ENCODE results near the gene PEX5L. TPM values are rescaled to one million over a fixed set of nuclear protein-coding genes. Genes with fewer than 3 reads are reported as not detected.

The PEX5L gene
- total and polyA plus RNA-seq, 10 of the 15 experiments (the other 5 are each of a cell fraction or from before 2014, with no cell fraction given): 0.11 to 17.0 (median 0.50) TPM

DNA sequence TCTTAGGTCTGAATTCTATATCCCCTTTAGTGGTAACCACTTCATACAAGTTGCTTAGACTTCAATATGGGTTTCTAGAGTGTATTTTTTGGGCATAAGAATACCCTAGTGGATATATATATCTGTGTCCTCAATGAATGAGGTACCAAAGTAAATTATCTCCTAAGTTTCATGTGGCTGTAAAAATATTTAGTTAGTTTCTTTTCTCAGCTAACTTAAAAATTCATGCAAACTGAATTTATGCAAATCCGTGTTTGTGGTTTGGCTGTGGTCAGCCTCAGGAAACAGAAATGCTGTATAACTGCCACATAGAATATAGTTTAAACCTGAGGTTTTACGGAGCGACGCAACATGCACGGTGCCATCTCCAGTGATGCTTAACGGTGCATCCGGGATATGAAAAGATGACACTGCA lies 80.3 kb downstream of the PEX5L start (continued):
- TF ChIP-seq, protein P1, sequence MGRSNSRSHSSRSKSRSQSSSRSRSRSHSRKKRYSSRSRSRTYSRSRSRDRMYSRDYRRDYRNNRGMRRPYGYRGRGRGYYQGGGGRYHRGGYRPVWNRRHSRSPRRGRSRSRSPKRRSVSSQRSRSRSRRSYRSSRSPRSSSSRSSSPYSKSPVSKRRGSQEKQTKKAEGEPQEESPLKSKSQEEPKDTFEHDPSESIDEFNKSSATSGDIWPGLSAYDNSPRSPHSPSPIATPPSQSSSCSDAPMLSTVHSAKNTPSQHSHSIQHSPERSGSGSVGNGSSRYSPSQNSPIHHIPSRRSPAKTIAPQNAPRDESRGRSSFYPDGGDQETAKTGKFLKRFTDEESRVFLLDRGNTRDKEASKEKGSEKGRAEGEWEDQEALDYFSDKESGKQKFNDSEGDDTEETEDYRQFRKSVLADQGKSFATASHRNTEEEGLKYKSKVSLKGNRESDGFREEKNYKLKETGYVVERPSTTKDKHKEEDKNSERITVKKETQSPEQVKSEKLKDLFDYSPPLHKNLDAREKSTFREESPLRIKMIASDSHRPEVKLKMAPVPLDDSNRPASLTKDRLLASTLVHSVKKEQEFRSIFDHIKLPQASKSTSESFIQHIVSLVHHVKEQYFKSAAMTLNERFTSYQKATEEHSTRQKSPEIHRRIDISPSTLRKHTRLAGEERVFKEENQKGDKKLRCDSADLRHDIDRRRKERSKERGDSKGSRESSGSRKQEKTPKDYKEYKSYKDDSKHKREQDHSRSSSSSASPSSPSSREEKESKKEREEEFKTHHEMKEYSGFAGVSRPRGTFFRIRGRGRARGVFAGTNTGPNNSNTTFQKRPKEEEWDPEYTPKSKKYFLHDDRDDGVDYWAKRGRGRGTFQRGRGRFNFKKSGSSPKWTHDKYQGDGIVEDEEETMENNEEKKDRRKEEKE (IDR thresholded peaks at IDR 0.05): no peak
- TF ChIP-seq RCOR1 (conservative IDR thresholded peaks at IDR 0.05; ENCODE audit: low read depth, low read length): peak; percentile 73; the same call in 1 of the 2 replicates
- 0 out of 2 replicates have a peak, but pooled peaks have one; percentile 45 for TF ChIP-seq NBN (IDR thresholded peaks at IDR 0.05)
- TF ChIP-seq GATAD2B (conservative IDR thresholded peaks at IDR 0.05; ENCODE audit: low read depth): no peak
- TF ChIP-seq, protein P2, sequence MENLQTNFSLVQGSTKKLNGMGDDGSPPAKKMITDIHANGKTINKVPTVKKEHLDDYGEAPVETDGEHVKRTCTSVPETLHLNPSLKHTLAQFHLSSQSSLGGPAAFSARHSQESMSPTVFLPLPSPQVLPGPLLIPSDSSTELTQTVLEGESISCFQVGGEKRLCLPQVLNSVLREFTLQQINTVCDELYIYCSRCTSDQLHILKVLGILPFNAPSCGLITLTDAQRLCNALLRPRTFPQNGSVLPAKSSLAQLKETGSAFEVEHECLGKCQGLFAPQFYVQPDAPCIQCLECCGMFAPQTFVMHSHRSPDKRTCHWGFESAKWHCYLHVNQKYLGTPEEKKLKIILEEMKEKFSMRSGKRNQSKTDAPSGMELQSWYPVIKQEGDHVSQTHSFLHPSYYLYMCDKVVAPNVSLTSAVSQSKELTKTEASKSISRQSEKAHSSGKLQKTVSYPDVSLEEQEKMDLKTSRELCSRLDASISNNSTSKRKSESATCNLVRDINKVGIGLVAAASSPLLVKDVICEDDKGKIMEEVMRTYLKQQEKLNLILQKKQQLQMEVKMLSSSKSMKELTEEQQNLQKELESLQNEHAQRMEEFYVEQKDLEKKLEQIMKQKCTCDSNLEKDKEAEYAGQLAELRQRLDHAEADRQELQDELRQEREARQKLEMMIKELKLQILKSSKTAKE (IDR thresholded peaks at IDR 0.05; ENCODE audit: low read depth, poor library complexity, severe bottlenecking): peak; percentile 91
- no peak for TF ChIP-seq KLF5 (IDR thresholded peaks at IDR 0.05; ENCODE audit: partially characterized antibody)
- no peak for TF ChIP-seq IRF4 (IDR thresholded peaks at IDR 0.05; ENCODE audit: low read depth, low read length)
- no peak for TF ChIP-seq POLR2AphosphoS2 (IDR thresholded peaks at IDR 0.05; ENCODE audit: low read depth, low read length)
- TF ChIP-seq, protein P3, sequence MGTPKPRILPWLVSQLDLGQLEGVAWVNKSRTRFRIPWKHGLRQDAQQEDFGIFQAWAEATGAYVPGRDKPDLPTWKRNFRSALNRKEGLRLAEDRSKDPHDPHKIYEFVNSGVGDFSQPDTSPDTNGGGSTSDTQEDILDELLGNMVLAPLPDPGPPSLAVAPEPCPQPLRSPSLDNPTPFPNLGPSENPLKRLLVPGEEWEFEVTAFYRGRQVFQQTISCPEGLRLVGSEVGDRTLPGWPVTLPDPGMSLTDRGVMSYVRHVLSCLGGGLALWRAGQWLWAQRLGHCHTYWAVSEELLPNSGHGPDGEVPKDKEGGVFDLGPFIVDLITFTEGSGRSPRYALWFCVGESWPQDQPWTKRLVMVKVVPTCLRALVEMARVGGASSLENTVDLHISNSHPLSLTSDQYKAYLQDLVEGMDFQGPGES (IDR thresholded peaks at IDR 0.05): no peak
- TF ChIP-seq, protein P4, sequence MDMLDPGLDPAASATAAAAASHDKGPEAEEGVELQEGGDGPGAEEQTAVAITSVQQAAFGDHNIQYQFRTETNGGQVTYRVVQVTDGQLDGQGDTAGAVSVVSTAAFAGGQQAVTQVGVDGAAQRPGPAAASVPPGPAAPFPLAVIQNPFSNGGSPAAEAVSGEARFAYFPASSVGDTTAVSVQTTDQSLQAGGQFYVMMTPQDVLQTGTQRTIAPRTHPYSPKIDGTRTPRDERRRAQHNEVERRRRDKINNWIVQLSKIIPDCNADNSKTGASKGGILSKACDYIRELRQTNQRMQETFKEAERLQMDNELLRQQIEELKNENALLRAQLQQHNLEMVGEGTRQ (IDR thresholded peaks at IDR 0.05; ENCODE audit: borderline replicate concordance, low read depth, low read length): no peak
- no peak for TF ChIP-seq POLR2A (IDR thresholded peaks at IDR 0.05; ENCODE audit: low read depth, low read length)
- TF ChIP-seq ZNF622 (IDR thresholded peaks at IDR 0.05): no peak
- TF ChIP-seq, protein P5, sequence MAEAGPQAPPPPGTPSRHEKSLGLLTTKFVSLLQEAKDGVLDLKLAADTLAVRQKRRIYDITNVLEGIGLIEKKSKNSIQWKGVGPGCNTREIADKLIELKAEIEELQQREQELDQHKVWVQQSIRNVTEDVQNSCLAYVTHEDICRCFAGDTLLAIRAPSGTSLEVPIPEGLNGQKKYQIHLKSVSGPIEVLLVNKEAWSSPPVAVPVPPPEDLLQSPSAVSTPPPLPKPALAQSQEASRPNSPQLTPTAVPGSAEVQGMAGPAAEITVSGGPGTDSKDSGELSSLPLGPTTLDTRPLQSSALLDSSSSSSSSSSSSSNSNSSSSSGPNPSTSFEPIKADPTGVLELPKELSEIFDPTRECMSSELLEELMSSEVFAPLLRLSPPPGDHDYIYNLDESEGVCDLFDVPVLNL (IDR thresholded peaks at IDR 0.05; ENCODE audit: low read depth, low read length): no peak
- TF ChIP-seq SUPT20H (IDR thresholded peaks at IDR 0.05; ENCODE audit: borderline replicate concordance, control insufficient read depth, low read depth, low read length): no peak
- TF ChIP-seq GABPA (IDR thresholded peaks at IDR 0.05; ENCODE audit: low read depth): peak; percentile 49; the same call in 1 of the 2 replicates
- 0 out of 2 replicates have a peak, but pooled peaks have one; percentile 46 for TF ChIP-seq TCF3 (IDR thresholded peaks at IDR 0.05; ENCODE audit: borderline replicate concordance, insufficient read depth, low read depth, low read length)
- TF ChIP-seq, protein P6, sequence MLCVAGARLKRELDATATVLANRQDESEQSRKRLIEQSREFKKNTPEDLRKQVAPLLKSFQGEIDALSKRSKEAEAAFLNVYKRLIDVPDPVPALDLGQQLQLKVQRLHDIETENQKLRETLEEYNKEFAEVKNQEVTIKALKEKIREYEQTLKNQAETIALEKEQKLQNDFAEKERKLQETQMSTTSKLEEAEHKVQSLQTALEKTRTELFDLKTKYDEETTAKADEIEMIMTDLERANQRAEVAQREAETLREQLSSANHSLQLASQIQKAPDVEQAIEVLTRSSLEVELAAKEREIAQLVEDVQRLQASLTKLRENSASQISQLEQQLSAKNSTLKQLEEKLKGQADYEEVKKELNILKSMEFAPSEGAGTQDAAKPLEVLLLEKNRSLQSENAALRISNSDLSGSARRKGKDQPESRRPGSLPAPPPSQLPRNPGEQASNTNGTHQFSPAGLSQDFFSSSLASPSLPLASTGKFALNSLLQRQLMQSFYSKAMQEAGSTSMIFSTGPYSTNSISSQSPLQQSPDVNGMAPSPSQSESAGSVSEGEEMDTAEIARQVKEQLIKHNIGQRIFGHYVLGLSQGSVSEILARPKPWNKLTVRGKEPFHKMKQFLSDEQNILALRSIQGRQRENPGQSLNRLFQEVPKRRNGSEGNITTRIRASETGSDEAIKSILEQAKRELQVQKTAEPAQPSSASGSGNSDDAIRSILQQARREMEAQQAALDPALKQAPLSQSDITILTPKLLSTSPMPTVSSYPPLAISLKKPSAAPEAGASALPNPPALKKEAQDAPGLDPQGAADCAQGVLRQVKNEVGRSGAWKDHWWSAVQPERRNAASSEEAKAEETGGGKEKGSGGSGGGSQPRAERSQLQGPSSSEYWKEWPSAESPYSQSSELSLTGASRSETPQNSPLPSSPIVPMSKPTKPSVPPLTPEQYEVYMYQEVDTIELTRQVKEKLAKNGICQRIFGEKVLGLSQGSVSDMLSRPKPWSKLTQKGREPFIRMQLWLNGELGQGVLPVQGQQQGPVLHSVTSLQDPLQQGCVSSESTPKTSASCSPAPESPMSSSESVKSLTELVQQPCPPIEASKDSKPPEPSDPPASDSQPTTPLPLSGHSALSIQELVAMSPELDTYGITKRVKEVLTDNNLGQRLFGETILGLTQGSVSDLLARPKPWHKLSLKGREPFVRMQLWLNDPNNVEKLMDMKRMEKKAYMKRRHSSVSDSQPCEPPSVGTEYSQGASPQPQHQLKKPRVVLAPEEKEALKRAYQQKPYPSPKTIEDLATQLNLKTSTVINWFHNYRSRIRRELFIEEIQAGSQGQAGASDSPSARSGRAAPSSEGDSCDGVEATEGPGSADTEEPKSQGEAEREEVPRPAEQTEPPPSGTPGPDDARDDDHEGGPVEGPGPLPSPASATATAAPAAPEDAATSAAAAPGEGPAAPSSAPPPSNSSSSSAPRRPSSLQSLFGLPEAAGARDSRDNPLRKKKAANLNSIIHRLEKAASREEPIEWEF (IDR thresholded peaks at IDR 0.05; ENCODE audit: insufficient replicate concordance, low read depth, low read length): peak; percentile 58
